GM18909 (cell line): Measurements from ENCODE around the gene NCOA3.
"Not testable (repeated sequence)": the region's sequence is repeated elsewhere in the genome, so short reads cannot be mapped to it uniquely, and the experiment has no call there.

Experiments used
- ATAC-seq: cut with Tn5 transposase; IDR thresholded peaks from one replicate; pipeline ENCODE4 v1.9.1; 2021; ENCODE audit warnings: mild to moderate bottlenecking; ENCODE audit not compliant: unreplicated experiment, poor library complexity

NCOA3 gene

GRCh38 chr20:47557791-47558190 lies 56.1 kb downstream of the NCOA3 start:
- no peak for ATAC-seq

GRCh38 chr20:47558295-47559066 lies 56.8 kb downstream of the NCOA3 start:
- no peak for ATAC-seq

GRCh38 chr20:47559141-47559540 lies 57.5 kb downstream of the NCOA3 start:
- no peak for ATAC-seq

GRCh38 chr20:47561180-47561579 lies 59.5 kb downstream of the NCOA3 start:
- no peak for ATAC-seq

- ATAC-seq = no peak
Measured at GRCh38 chr20:47561603-47562583, 60.2 kb downstream of the NCOA3 start.

GRCh38 chr20:47566269-47566668 lies 64.6 kb downstream of the NCOA3 start:
- no peak for ATAC-seq

- ATAC-seq = no peak
Measured at GRCh38 chr20:47568019-47568418, 66.3 kb downstream of the NCOA3 start.

- ATAC-seq = no peak
Measured at GRCh38 chr20:47568837-47569410, 67.2 kb downstream of the NCOA3 start.

- ATAC-seq = no peak
Measured at GRCh38 chr20:47571426-47571825, 69.7 kb downstream of the NCOA3 start.

- ATAC-seq = no peak
Measured at GRCh38 chr20:47572105-47572729, 70.5 kb downstream of the NCOA3 start.

- ATAC-seq = no peak
Measured at GRCh38 chr20:47573559-47573958, 71.9 kb downstream of the NCOA3 start.

- no peak for ATAC-seq
Measured at GRCh38 chr20:47574616-47575364, 73.1 kb downstream of the NCOA3 start.

- ATAC-seq = peak; percentile 62
Measured at GRCh38 chr20:47576516-47577033, 74.9 kb downstream of the NCOA3 start.

GRCh38 chr20:47577314-47577713 lies 75.6 kb downstream of the NCOA3 start:
- no peak for ATAC-seq

- ATAC-seq = no peak
Measured at GRCh38 chr20:47578543-47578942, 76.9 kb downstream of the NCOA3 start.

- ATAC-seq = not testable (repeated sequence)
Measured at GRCh38 chr20:47580686-47581085, 79.0 kb downstream of the NCOA3 start.

- no peak for ATAC-seq
Measured at GRCh38 chr20:47581090-47581489, 79.4 kb downstream of the NCOA3 start.

GRCh38 chr20:47583551-47583950 lies 81.9 kb downstream of the NCOA3 start:
- ATAC-seq = no peak

GRCh38 chr20:47585087-47585747 lies 83.5 kb downstream of the NCOA3 start:
- ATAC-seq = no peak
